Smooth muscle cell (in vitro differentiated cells): ENCODE measurements around the gene IL3RA. TPM values are rescaled to one million over a fixed set of nuclear protein-coding genes. Genes with fewer than 3 reads are reported as not detected.

Source experiments
- DNase-seq: peaks from one replicate; lab custom pipeline; 2025; ENCODE audit not compliant: unreplicated experiment; lab: John Stamatoyannopoulos, UW
- H2AFZ ChIP-seq: fragments of 200-600 bp; sonication (generic); 2 replicates; pipeline ENCODE4 v1.6.0; 2016; ENCODE audit warnings: antibody characterized with exemption, low read depth, mild to moderate bottlenecking
- H3F3A ChIP-seq: fragments of 200-600 bp; sonication (generic); 2 replicates; pipeline ENCODE4 v1.6.0; 2017; ENCODE audit warnings: antibody characterized with exemption, low read depth
- H3K27ac ChIP-seq: fragments of 200-600 bp; sonication (generic); 2 replicates; pipeline ENCODE4 v1.5.1; 2016; ENCODE audit warnings: low read depth, mild to moderate bottlenecking
- H3K27me3 ChIP-seq: fragments of 200-600 bp; sonication (generic); 2 replicates; pipeline ENCODE4 v1.6.1; 2016; ENCODE audit warnings: low read depth, mild to moderate bottlenecking
- H3K36me3 ChIP-seq: fragments of 200-600 bp; sonication (generic); 2 replicates; pipeline ENCODE4 v1.5.1; 2016; ENCODE audit warnings: low read depth
- H3K4me1 ChIP-seq: fragments of 200-600 bp; sonication (generic); 2 replicates; pipeline ENCODE4 v1.5.1; 2016; ENCODE audit warnings: low read depth
- H3K4me2 ChIP-seq: fragments of 200-600 bp; sonication (generic); 2 replicates; pipeline ENCODE4 v1.6.0; 2016; ENCODE audit warnings: mild to moderate bottlenecking
- H3K4me3 ChIP-seq: fragments of 200-600 bp; sonication (generic); 2 replicates; pipeline ENCODE4 v1.5.1; 2016; ENCODE audit warnings: mild to moderate bottlenecking
- H3K79me2 ChIP-seq: fragments of 200-600 bp; sonication (generic); 2 replicates; pipeline ENCODE4 v1.6.0; 2016; ENCODE audit warnings: low read depth, mild to moderate bottlenecking
- H3K9ac ChIP-seq: fragments of 200-600 bp; sonication (generic); 2 replicates; pipeline ENCODE4 v1.6.0; 2016; ENCODE audit warnings: low read depth
- H3K9me3 ChIP-seq: fragments of 200-600 bp; sonication (generic); replicated peaks from 2 replicates; pipeline ENCODE4 v1.5.1; 2016; ENCODE audit warnings: low read depth
- H4K20me1 ChIP-seq: fragments of 200-600 bp; sonication (generic); 2 replicates; pipeline ENCODE4 v1.6.0; 2016; ENCODE audit warnings: low read depth
- CTCF ChIP-seq: fragments of 200-600 bp; sonication (generic); IDR thresholded peaks from 2 replicates; pipeline ENCODE4 v1.5.1; 2017; ENCODE audit warnings: borderline replicate concordance, mild to moderate bottlenecking, antibody characterized with exemption; ENCODE audit not compliant: insufficient read depth, poor library complexity, severe bottlenecking
- WGBS: methylation state at CpG from one replicate; pipeline ENCODE4 v1.1.7; 2016; ENCODE audit warnings: low lambda C conversion rate; 5-methylcytosine and 5-hydroxymethylcytosine counted together
- polyA plus RNA-seq: library from polyadenylated mRNA; unstranded; fragments of >200 nt; fragmentation: Nextera tagmentation; extraction: Ambion mirVana; gene quantifications from 2 replicates; pipeline ENCODE4 v1.2.1, GENCODE V29; 2016
- total RNA-seq: library from RNA; depleted of rRNA; stranded (reverse); fragments of >200 nt; gene quantifications from 2 replicates; pipeline ENCODE4 v1.2.3, GENCODE V29; 2014

The IL3RA gene
- total and polyA plus RNA-seq, 2 experiments from 2014 or later, result 0.24 TPM; not detected in 1

- no peak for DNase-seq
- H4K20me1 ChIP-seq, result no peaks in the 10 kb centered on the region
- H3K9ac ChIP-seq, result no peak overlapping the region
- no peaks in the 10 kb centered on the region for H3K27me3 ChIP-seq
- H3K4me3 ChIP-seq, result no peak overlapping the region
- no peak overlapping the region for H3K27ac ChIP-seq
- peaks cover 7% of the 10 kb centered on the region for H3K36me3 ChIP-seq
- peaks cover 2% of the 10 kb centered on the region for H3K9me3 ChIP-seq
- no peak overlapping the region for H3K4me2 ChIP-seq
- no peaks in the 10 kb centered on the region for H3K4me1 ChIP-seq
- H3K79me2 ChIP-seq, result no peaks in the 10 kb centered on the region
- H2AFZ ChIP-seq, result no peak overlapping the region
- TF ChIP-seq CTCF, result no peak
- WGBS, result 94% methylated on average over 18 of the region's 19 CpGs
- no peaks in the 10 kb centered on the region for H3F3A ChIP-seq
Measured at GRCh38 chrX:1419545-1420355, 83.2 kb downstream of the IL3RA start.

- 84% methylated on average over 14 of the region's 14 CpGs for WGBS
- Histone ChIP-seq H2AFZ (no peak overlapping the region), H3K27ac (no peak overlapping the region), H3K9ac (no peak overlapping the region), H3K27me3 (no peaks in the 10 kb centered on the region), H3K4me2 (no peak overlapping the region), H4K20me1 (no peaks in the 10 kb centered on the region), H3K4me1 (no peaks in the 10 kb centered on the region), H3K4me3 (no peak overlapping the region), H3K36me3 (peaks cover 7% of the 10 kb centered on the region), H3K79me2 (no peaks in the 10 kb centered on the region), H3K9me3 (peaks cover 2% of the 10 kb centered on the region), H3F3A (no peaks in the 10 kb centered on the region)
- no peak for DNase-seq
- no peak for TF ChIP-seq CTCF
Measured at GRCh38 chrX:1420371-1420770, 83.8 kb downstream of the IL3RA start.

- H3K79me2 ChIP-seq, result no peaks in the 10 kb centered on the region
- no peak for TF ChIP-seq CTCF
- no peaks in the 10 kb centered on the region for H3K4me1 ChIP-seq
- peaks cover 2% of the 10 kb centered on the region for H3K9me3 ChIP-seq
- no peaks in the 10 kb centered on the region for H3F3A ChIP-seq
- H3K36me3 ChIP-seq, result peaks cover 7% of the 10 kb centered on the region
- 97% methylated on average over 19 of the region's 19 CpGs for WGBS
- no peak overlapping the region for H3K27ac ChIP-seq
- no peaks in the 10 kb centered on the region for H4K20me1 ChIP-seq
- no peak for DNase-seq
- H3K27me3 ChIP-seq, result no peaks in the 10 kb centered on the region
- H3K4me2 ChIP-seq, result no peak overlapping the region
- H3K4me3 ChIP-seq, result no peak overlapping the region
- no peak overlapping the region for H3K9ac ChIP-seq
- H2AFZ ChIP-seq, result no peak overlapping the region
Measured at GRCh38 chrX:1421433-1422134, 85.0 kb downstream of the IL3RA start.
